Fibroblast of lung (primary cell): ENCODE data around the gene FAM120C. TPM values are rescaled to one million over a fixed set of nuclear protein-coding genes. Genes with fewer than 3 reads are reported as not detected.

ENCODE experiments used
- DNase-seq, 2 donors: peaks; one replicate each; pipeline versions ENCODE4 v3.0.0 to v3.0.0-alpha.2; 2010; ENCODE audit warnings: low read depth in 2 of 2
- H2AFZ ChIP-seq: 2 replicates; pipeline ENCODE4 v1.5.1; 2012; ENCODE audit warnings: low read length, control low read depth, inconsistent platforms
- H3K27ac ChIP-seq: 2 replicates; pipeline ENCODE4 v1.5.1; 2011; ENCODE audit warnings: low read length, control low read depth; ENCODE audit not compliant: insufficient read depth
- H3K27me3 ChIP-seq: 2 replicates; pipeline ENCODE4 v1.5.1; 2011; ENCODE audit warnings: mild to moderate bottlenecking, low read length; ENCODE audit not compliant: control insufficient read depth, insufficient read depth
- H3K36me3 ChIP-seq: 2 replicates; pipeline ENCODE4 v1.5.1; 2011; ENCODE audit warnings: low read length; ENCODE audit not compliant: control insufficient read depth, insufficient read depth
- H3K4me1 ChIP-seq: 2 replicates; pipeline ENCODE4 v1.5.1; 2011; ENCODE audit warnings: low read length; ENCODE audit not compliant: control insufficient read depth, insufficient read depth; ENCODE audit errors: extremely low read depth
- H3K4me2 ChIP-seq: 2 replicates; pipeline ENCODE4 v1.5.1; 2011; ENCODE audit warnings: low read length, control low read depth; ENCODE audit not compliant: insufficient read depth; ENCODE audit errors: extremely low read depth
- H3K4me3 ChIP-seq, 4 experiments: fragments of 200-600 bp in 1 of 4; sonication (generic) in 1 of 4; replicated peaks in 1 of 4; 2 replicates each; pipeline ENCODE4 v1.5.1; 2011 to 2016; ENCODE audit warnings: low read length in 4 of 4, low read depth in 3 of 4, mild to moderate bottlenecking in 3 of 4, control low read depth in 2 of 4, inconsistent platforms in 1 of 4, mixed read lengths in 1 of 4; ENCODE audit not compliant: insufficient read depth in 1 of 4; ENCODE audit errors: control extremely low read depth in 1 of 4
- H3K79me2 ChIP-seq: 2 replicates; pipeline ENCODE4 v1.5.1; 2012; ENCODE audit warnings: mild to moderate bottlenecking, low read length, inconsistent platforms; ENCODE audit not compliant: control insufficient read depth, insufficient read depth
- H3K9ac ChIP-seq: 2 replicates; pipeline ENCODE4 v1.5.1; 2011; ENCODE audit warnings: mild to moderate bottlenecking, low read length, control low read depth; ENCODE audit not compliant: insufficient read depth
- H3K9me3 ChIP-seq: 2 replicates; pipeline ENCODE4 v1.5.1; 2012; ENCODE audit warnings: low read depth, low read length; ENCODE audit not compliant: control insufficient read depth, insufficient read depth
- H4K20me1 ChIP-seq: 2 replicates; pipeline ENCODE4 v1.5.1; 2011; ENCODE audit warnings: low read length; ENCODE audit not compliant: control insufficient read depth, insufficient read depth; ENCODE audit errors: extremely low read depth
- CTCF ChIP-seq, 2 donors: IDR thresholded peaks in 1 of 2; conservative IDR thresholded peaks in 1 of 2; 1 replicate in 1 of 2; 2 replicates in 1 of 2; pipeline ENCODE4 v1.5.1; 2011 to 2012; ENCODE audit warnings: low read length in 2 of 2, control low read depth in 1 of 2, inconsistent platforms in 1 of 2, low read depth in 1 of 2, mild to moderate bottlenecking in 1 of 2
- EZH2 ChIP-seq: IDR thresholded peaks from 2 replicates; pipeline ENCODE4 v1.5.1; 2012; ENCODE audit warnings: low read length, control low read depth, mild to moderate bottlenecking; ENCODE audit errors: missing control alignments
- polyA plus RNA-seq, 2 donors: library from polyadenylated mRNA; depleted of rRNA in 1 of 2; stranded (reverse) in 1 of 2; unstranded in 1 of 2; fragments of >200 nt; gene quantifications; 2 replicates each; pipeline ENCODE4 v1.2.1, GENCODE V29; 2011 to 2012; ENCODE audit warnings: missing spikeins in 1 of 2
- total RNA-seq: library from RNA; depleted of rRNA; stranded (reverse); fragments of >200 nt; gene quantifications from 2 replicates; pipeline ENCODE4 v1.2.1, GENCODE V29; 2014

Gene FAM120C
- total and polyA plus RNA-seq, 2 donors (not counting 1 experiment from before 2014, with no cell fraction given), result 4.8 to 6.9 TPM

- peaks cover 51% of the 10 kb centered on the region for H3K79me2 ChIP-seq
- H3K27ac ChIP-seq, result no peak overlapping the region
- H3K4me3 ChIP-seq, result peak overlapping the region; percentile 21 to 72 (median 56)
- H3K4me2 ChIP-seq, result peak overlapping the region; percentile 73
- no peak overlapping the region for H3K9ac ChIP-seq
- H3K4me1 ChIP-seq, result no peaks in the 10 kb centered on the region
- no peaks in the 10 kb centered on the region for H3K36me3 ChIP-seq
- H2AFZ ChIP-seq, result no peak overlapping the region
- DNase-seq, result peak in 1 of 2 donors; percentile 57
- TF ChIP-seq CTCF (conservative IDR thresholded peaks at IDR 0.05 in 1 of 2, IDR thresholded peaks at IDR 0.05 in 1 of 2; ENCODE audit: low read depth in 1 of 2, low read length in 2 of 2) (no peak), EZH2 (no peak)
- no peaks in the 10 kb centered on the region for H3K27me3 ChIP-seq
- H4K20me1 ChIP-seq, result no peaks in the 10 kb centered on the region
- H3K9me3 ChIP-seq, result no peaks in the 10 kb centered on the region
Observed at GRCh38 chrX:54180403-54180802, 2.7 kb downstream of the FAM120C start.

DNA sequence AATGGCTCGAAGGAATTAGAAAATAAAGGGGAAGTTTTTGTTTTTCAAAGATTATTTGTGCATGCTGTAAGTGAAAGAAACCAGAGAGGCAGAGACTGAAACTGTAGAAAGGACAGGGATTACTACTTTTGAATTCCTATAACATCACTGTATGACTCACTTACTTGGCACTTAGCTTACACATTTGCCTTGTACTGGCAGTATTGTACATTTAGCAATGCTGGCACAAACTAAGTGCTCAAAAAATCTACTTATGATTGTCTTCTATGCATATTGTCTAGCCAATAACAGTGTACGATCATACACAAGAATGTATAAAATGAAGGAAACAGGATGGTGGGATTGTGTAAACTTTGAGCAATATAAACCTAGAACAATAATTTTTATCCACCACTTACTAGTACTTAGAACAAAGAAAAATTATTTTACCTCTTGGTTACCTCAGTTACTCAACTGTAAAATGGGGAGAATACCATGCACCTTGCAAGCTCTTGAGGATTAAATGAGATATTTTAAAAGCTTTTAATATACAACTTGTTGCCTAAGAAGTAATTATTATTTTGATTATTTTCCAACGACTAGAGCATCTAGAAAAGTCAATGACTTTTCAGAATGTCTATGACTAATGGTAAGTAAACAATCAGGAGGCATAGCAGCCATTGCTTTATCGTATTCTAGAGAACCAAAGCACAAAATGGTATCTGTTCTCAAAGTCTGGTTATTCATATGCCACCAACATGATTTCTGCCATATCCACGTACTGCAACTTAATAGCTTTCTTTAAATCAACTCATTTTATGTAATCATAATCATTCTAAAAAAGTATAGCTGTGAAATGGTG, 4.7 kb downstream of the FAM120C start:
- DNase-seq, result peak; percentile 80 to 86
- H3K9ac ChIP-seq, result no peak overlapping the region
- H3K4me3 ChIP-seq, result peak overlapping the region in 2 of 4 experiments; percentile 22 to 72

GRCh38 chrX:54177306-54177705, 5.7 kb downstream of the FAM120C start:
- Histone ChIP-seq H4K20me1 (no peaks in the 10 kb centered on the region), H3K79me2 (peaks cover 52% of the 10 kb centered on the region), H3K4me1 (no peaks in the 10 kb centered on the region), H2AFZ (no peak overlapping the region), H3K9me3 (no peaks in the 10 kb centered on the region), H3K4me3 (no peak overlapping the region), H3K27me3 (no peaks in the 10 kb centered on the region), H3K9ac (no peak overlapping the region), H3K36me3 (no peaks in the 10 kb centered on the region), H3K27ac (no peak overlapping the region), H3K4me2 (no peak overlapping the region)
- TF ChIP-seq EZH2 (no peak), CTCF (conservative IDR thresholded peaks at IDR 0.05 in 1 of 2, IDR thresholded peaks at IDR 0.05 in 1 of 2; ENCODE audit: low read depth in 1 of 2, low read length in 2 of 2) (no peak)
- no peak for DNase-seq

More for the DNA sequence above, 4.7 kb downstream of the FAM120C start:
- Histone ChIP-seq H3K4me1 (no peaks in the 10 kb centered on the region), H3K4me2 (peak overlapping the region; percentile 59), H2AFZ (no peak overlapping the region), H3K79me2 (peaks cover 55% of the 10 kb centered on the region), H3K27me3 (no peaks in the 10 kb centered on the region), H3K9me3 (no peaks in the 10 kb centered on the region), H3K36me3 (no peaks in the 10 kb centered on the region), H4K20me1 (no peaks in the 10 kb centered on the region), H3K27ac (no peak overlapping the region)
- TF ChIP-seq EZH2 (no peak), CTCF (conservative IDR thresholded peaks at IDR 0.05 in 1 of 2, IDR thresholded peaks at IDR 0.05 in 1 of 2; ENCODE audit: low read depth in 1 of 2, low read length in 2 of 2) (no peak)
